ENCODE measurements around the gene CYP2U1. TPM values are rescaled to one million over a fixed set of nuclear protein-coding genes. Genes with fewer than 3 reads are reported as not detected.

Gene CYP2U1
- total RNA-seq, 1 donor from 2014 or later: 9.0 TPM

- Histone ChIP-seq H3K27me3 (no peaks in the 10 kb centered on the region), H3K36me3 (no peaks in the 10 kb centered on the region), H3K9me3 (no peaks in the 10 kb centered on the region), H3K4me3 (no peak overlapping the region), H3K4me1 (peaks cover 11% of the 10 kb centered on the region), H3K27ac (no peak overlapping the region)
- no peak for TF ChIP-seq CTCF (IDR thresholded peaks at IDR 0.05)
- ATAC-seq (no peak), DNase-seq (no peak)
- intact Hi-C loops (cut with DNase I): no loop called here
Observed at GRCh38 chr4:107893171-107894137, 37.9 kb upstream of the CYP2U1 start.

GRCh38 chr4:107894138-107894603 lies 37.2 kb upstream of the CYP2U1 start:
- intact Hi-C loops (cut with DNase I): no loop called here
- Histone ChIP-seq H3K36me3 (no peaks in the 10 kb centered on the region), H3K4me3 (no peak overlapping the region), H3K27ac (no peak overlapping the region), H3K9me3 (no peaks in the 10 kb centered on the region), H3K4me1 (peaks cover 11% of the 10 kb centered on the region), H3K27me3 (no peaks in the 10 kb centered on the region)
- DNase-seq (no peak), ATAC-seq (no peak)
- TF ChIP-seq CTCF (IDR thresholded peaks at IDR 0.05): no peak

GRCh38 chr4:107896158-107896645 lies 35.1 kb upstream of the CYP2U1 start:
- H3K27ac ChIP-seq: peak overlapping the region; percentile 70
- no peaks in the 10 kb centered on the region for H3K36me3 ChIP-seq
- intact Hi-C loops (cut with DNase I): no loop called here
- no peak overlapping the region for H3K4me3 ChIP-seq
- TF ChIP-seq CTCF (IDR thresholded peaks at IDR 0.05): no peak
- peaks cover 11% of the 10 kb centered on the region for H3K4me1 ChIP-seq
- H3K27me3 ChIP-seq: no peaks in the 10 kb centered on the region
- H3K9me3 ChIP-seq: no peaks in the 10 kb centered on the region
- DNase-seq (no peak), ATAC-seq (peak; percentile 92)

GRCh38 chr4:107896646-107897045 lies 34.7 kb upstream of the CYP2U1 start:
- Histone ChIP-seq H3K27me3 (no peaks in the 10 kb centered on the region), H3K4me1 (peaks cover 11% of the 10 kb centered on the region), H3K36me3 (no peaks in the 10 kb centered on the region), H3K27ac (peak overlapping the region; percentile 70), H3K9me3 (no peaks in the 10 kb centered on the region), H3K4me3 (no peak overlapping the region)
- intact Hi-C loops (cut with DNase I): no loop called here
- no peak for TF ChIP-seq CTCF (IDR thresholded peaks at IDR 0.05)
- ATAC-seq (no peak), DNase-seq (no peak)

- Histone ChIP-seq H3K4me1 (peaks cover 11% of the 10 kb centered on the region), H3K27me3 (no peaks in the 10 kb centered on the region), H3K36me3 (no peaks in the 10 kb centered on the region), H3K9me3 (no peaks in the 10 kb centered on the region), H3K4me3 (no peak overlapping the region), H3K27ac (no peak overlapping the region)
- intact Hi-C loops (cut with DNase I): no loop called here
- DNase-seq (no peak), ATAC-seq (no peak)
- TF ChIP-seq CTCF (IDR thresholded peaks at IDR 0.05): no peak
Observed at GRCh38 chr4:107897823-107898222, 33.5 kb upstream of the CYP2U1 start.
